Hematopoietic multipotent progenitor cell (in vitro differentiated cells): ENCODE data around the gene DOK6. TPM values are rescaled to one million over a fixed set of nuclear protein-coding genes. Genes with fewer than 3 reads are reported as not detected.
"Not testable (repeated sequence)": the region's sequence is repeated elsewhere in the genome, so short reads cannot be mapped to it uniquely, and the experiment has no call there.

Experiments
- DNase-seq, 3 donors: peaks; one replicate each; pipeline ENCODE4 v3.0.0-alpha.2; 2011 to 2015; ENCODE audit warnings: low read depth in 2 of 3, low spot score in 2 of 3
- total RNA-seq: library from RNA; depleted of rRNA; stranded (reverse); fragments of >200 nt; gene quantifications from one replicate; pipeline ENCODE4 v1.2.3, GENCODE V29; 2012

The DOK6 gene
- total RNA-seq, 1 donor: 1.3 TPM

DNA sequence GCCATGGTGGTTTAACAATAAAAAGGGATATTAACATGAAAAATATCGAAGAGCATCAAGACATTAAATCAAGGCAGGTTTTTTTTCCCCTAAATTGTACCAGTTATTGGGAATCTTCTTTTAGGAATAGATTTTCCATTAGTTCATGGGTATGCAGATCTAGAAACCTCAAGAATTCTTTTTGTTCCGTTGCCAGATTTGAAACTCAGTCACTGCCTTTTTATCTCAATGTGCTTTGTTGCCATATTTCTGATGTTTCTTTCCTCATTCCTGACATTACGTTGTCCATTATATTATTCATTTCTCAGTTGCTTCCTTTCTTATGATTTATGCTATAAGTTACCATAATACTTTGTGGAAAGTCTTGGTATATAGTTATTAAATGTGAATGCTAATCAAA, 384.8 kb downstream of the DOK6 start:
- no peak for DNase-seq

DNA sequence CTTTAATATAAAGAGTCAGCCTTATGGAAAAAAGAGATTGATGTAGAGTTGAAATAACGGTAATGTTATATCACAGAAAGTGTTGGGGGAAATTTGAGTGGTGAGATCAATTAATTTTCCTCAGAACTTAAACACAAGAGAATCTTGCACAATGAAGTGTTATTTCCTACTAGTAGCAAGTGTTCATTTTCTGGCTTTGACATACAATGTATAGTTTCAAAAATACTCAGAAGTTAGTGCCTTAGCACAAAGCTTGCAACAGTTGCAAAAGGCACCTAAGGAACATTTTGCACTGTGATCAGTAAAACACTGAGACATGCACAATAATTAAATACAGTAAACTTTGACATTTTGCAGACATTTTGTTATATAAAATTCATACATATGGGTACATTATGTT, 385.7 kb downstream of the DOK6 start:
- DNase-seq: no peak

DNA sequence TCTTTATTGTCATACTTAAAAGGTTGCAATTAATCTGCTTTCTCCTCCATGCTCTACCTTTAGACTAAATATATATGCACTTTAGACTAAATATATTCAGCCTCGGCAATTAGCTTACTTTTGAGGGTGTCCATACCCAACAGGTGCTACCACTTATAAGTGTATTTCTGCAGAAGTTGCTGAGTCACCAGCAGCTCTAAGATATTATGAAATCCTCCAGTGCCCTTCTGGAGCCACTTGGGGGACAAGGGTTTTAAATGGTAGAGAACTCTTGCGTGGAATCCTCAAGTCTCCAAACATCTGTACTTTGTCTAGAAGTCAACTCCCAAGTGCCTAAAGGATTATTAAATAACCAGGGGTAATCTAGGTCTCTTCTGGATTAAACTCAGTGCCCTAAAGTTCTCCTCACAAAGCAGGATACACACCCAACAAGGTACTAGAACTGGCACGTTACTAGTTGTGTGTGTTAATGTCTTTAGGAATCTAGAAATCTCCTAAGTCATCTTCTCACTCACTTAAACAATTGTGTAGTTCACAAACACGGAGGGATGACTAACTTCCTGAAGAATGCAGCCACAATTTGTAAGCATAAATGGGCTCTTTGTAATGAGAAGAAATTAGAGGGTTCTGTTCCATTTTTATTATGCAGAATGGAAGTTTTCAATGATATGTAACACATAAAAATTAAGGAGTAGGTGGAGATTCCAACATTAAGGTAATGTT, 387.3 kb downstream of the DOK6 start:
- DNase-seq: no peak

DNA sequence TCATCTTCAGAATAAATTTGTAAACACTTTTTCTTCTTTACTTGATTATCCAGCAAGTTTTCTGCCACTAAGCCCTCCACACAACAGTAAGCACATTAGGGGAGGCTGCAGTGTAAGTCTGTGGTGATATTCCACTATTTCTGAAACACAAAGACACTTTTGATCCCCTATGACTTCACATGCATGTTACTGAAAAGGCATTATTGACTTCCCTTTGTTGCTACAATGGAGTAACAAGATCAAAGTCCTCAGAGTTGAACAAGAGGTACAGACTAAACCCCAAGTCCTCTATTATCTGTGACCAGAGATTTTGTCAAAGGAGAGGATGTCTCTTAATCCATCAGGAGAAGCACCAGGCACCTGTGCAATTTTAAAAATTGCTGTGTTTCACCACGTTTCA, 389.1 kb downstream of the DOK6 start:
- no peak for DNase-seq

DNA sequence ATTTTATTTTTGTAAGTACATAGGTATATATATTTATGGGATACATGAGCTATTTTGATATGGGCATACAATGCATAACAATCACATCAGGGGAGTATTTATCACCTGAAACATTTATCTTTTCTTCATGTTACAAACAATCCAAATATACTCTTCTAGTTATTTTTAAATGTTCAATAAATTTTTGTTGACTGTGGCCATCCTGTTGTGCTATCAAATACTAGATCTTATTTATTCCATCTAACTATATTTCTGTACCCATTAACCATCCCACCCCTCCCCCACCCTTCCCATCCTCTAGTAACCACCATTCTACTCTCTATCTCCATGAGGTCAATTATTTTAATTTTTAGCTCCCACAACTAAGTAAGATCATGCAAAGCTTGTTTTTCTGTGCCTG, 390.0 kb downstream of the DOK6 start:
- DNase-seq: no peak

- no peak for DNase-seq
Measured at GRCh38 chr18:69795791-69796190, 395.1 kb downstream of the DOK6 start.

DNA sequence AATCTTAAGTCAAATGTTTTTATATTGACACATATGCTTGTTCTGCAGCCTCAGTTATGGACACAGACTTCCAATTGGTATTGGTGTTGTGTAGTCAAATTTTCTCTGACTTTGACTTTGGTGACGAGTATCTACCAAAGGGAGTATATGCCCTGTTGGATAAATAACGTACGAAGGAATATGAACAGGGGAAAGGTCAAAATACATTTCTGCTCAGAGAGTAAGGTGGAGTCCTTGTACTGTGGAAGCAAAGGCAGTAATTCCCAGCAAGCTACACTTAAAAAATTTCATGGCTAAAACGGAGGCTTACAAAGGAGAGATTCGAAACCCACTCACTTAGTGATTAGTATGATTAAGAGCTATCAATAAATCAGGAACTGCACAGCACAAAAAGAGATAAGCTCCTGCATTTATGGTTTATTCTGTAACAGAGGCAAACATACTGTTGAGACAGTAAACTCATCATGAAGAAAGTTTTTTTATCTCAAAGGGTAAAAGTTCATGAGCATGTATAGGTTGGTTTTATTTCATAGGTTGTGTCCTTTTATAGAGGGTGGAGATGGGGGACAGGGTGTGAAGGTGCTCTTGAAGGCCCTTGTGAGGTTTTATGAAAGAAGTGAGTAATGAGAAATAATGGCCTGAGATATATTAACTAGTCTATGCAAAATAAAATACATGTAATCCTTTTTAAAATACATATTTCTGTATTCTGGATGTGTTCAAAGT, 404.3 kb downstream of the DOK6 start:
- DNase-seq: no peak

DNA sequence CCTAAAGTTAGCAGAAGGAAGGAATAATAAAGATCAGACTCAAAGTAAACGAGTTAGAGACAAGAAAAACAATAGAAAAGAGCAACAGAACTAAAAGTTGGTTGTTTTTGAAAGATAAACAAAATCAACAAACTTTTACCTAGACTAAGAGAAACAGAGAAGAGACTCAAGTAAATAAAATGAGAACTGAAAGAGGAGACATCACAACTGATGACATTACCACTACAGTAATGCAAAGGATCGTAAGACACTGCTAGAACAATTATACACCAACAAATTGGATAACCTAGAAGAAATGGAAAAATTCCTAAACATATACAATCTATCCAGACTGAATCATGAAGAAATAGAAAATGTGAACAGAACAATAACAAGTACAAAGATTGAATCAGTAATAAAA, 407.7 kb downstream of the DOK6 start:
- DNase-seq: no peak

DNA sequence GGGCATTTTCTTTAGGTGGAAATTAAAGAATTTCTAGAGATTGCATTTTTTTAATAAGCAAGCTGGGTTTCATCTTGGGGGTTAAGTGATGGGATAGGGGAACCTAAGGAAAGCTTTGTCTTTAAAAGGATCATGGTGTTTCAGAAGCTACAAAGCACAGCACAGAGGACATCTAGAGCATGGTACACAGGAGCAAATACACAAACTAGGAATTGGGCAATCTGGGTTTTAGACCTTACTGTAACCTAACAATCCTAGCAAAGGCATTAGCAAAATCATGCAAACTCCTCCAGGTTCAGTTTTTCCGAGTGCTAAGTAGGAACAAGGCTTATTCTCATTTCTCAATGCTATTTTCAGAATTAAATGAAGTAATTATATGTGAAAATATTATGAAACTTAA, 412.9 kb downstream of the DOK6 start:
- no peak for DNase-seq

DNA sequence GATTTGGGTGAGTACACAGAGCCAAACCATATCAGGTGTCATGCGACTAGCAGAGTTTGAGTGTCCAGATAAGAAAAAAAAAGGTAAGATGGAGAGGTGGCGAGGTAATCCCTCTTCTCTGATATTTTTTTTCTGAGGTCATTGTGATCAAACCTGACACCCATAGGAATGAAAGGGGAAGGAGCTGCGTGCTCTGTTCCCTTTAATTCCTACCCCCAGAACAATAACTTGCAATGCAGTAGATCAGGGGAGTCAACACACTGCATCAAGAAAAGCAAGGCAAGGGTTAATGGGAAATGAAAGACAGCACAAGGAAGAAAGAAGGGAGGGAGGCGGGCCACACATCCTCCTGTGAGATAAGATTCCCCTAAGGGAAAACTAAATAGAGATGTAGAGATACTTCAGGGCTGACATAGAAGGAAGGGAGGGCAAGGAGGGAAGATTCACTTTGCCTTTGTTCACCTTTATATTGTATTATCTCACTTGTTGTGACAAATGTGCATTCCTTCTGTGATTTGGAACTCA, 414.2 kb downstream of the DOK6 start:
- no peak for DNase-seq

GRCh38 chr18:69817335-69817940, 416.8 kb downstream of the DOK6 start:
- no peak for DNase-seq

GRCh38 chr18:69819460-69819859, 418.8 kb downstream of the DOK6 start:
- no peak for DNase-seq

DNA sequence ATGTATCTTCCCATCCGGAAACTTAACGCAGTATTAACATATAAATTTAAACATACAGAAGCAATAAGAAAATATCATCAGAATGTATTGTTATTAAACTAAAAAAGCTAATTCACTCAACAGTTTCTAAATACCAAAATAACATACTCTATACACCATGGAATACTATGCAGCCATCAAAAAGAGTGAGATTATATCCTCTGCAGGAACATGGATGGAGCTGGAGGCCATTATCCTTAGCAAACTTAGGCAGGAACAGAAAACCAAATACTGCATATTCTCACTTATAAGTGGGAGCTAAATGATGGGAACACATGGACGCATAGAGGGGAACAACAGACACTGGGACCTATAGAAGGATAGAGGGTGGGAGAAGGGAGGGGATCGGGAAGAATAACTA, 419.9 kb downstream of the DOK6 start:
- DNase-seq: no peak

DNA sequence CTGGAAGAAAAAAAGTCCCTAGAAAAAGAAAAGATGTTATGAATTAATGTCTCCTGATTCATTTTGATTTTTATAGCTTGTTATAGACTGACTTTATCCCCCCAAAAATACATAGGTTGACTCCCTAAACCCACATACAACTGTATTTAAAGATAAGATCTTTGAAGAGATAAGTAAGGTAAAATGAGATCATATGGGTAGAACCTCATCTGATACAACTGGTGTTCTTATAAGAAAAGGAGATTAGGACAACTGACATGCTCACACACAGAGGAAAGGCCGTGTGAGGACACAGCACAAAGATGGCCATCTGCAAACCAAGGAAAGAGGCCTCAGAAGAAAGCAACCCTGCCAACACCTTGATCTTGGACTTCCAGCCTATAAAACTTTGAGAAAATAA, 429.5 kb downstream of the DOK6 start:
- DNase-seq: no peak

DNA sequence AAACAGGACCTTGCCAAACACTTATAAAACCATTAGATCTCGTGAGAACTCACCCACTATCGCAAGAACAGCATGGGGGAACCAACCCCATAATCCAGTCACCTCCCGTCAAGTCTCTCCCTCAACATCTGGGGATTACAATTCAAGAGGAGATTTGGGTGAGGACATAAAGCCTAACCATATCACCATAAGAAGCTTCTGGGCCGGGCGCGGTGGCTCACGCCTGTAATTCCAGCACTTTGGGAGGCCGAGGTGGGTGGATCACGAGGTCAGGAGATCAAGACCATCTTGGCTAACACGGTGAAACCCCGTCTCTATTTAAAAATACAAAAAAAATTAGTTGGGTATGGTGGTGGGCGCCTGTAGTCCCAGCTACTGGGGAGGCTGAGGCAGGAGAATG, 434.3 kb downstream of the DOK6 start:
- not testable (repeated sequence) for DNase-seq

- DNase-seq: no peak
Measured at GRCh38 chr18:69838003-69838402, 437.3 kb downstream of the DOK6 start.

GRCh38 chr18:69838620-69839411, 438.1 kb downstream of the DOK6 start:
- DNase-seq: no peak

DNA sequence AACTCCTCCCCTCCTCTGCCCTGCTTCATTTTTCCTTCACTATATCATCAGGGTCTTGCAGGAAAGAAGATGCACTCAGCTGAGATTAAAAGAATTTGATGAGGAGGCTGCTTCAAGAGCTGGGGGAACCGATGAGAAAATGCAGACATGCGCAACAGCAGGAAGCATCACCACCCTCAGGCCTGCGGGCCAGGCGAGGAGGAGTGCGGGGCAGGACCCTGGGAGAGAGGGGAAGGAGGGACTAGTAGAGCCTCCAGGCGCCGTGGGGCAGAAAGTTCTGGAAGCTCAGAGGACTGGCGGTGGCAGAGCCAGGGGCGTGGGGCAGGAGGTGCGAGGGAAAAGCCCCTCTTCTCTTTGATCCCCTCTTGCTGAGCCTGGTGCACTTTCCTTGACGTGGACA, 438.8 kb downstream of the DOK6 start:
- DNase-seq: no peak

DNA sequence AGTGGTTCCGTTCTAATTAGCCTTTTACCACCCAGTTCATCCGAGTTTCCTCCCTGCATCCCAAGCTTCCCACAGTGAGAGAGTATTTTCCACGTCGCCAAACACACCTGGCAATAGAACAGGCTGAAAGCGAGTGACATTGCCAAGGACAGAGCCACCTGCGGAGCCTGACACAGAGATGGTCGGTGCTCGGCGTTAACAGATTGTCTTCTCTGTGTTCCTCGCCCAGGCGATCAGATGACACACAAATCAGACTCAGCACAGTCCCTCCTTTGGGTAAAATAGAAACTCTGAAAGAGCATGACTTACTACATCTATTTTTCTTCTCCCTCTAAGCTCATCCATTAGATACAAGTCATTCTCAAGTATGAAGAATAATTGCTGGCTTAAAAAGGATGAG, 439.3 kb downstream of the DOK6 start:
- DNase-seq: no peak

DNA sequence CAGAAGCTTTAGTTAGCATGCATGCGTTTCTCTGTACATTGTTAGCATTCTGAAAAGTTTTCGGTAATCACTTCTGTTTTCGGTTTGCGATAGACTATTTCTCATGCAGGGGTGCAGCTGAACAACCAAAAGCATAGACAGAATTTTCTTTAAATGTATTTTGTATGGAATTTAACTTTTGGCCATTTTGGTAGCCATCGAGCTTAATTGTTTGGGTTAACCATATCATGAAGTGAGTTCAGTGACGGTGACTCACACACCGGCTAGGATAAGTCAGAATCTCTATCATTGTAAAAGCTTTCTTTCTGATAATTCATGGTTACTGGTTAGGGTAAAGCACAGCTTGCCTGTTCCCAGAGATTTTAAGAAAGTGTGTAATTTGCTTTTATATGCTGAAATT, 439.8 kb downstream of the DOK6 start:
- no peak for DNase-seq

DNA sequence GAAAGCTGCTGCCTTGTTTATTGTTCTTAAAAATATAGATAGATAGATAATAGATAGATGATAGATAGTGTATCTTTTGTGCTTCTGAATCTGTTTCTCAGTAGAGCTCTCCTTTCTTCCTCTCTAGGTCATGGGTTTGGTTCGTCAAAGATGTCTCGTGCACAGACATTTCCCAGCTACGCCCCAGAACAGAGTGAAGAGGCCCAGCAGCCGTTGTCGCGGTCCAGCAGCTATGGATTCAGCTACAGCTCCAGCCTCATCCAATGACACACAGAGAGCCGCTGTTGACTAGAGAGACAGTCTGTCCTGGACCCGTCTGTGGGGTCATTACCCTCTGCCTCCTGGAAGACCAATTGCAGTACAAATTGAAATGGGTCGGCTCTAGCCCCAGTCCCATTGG, 440.4 kb downstream of the DOK6 start:
- no peak for DNase-seq
